GM12874 (cell line): ENCODE measurements around the gene PJA1.

ENCODE experiments used
- CTCF ChIP-seq: IDR thresholded peaks from 2 replicates; pipeline ENCODE4 v1.5.1; 2011; ENCODE audit warnings: low read depth, mild to moderate bottlenecking, control low read depth, low read length, moderate library complexity; ENCODE audit not compliant: insufficient read depth

Gene PJA1

DNA sequence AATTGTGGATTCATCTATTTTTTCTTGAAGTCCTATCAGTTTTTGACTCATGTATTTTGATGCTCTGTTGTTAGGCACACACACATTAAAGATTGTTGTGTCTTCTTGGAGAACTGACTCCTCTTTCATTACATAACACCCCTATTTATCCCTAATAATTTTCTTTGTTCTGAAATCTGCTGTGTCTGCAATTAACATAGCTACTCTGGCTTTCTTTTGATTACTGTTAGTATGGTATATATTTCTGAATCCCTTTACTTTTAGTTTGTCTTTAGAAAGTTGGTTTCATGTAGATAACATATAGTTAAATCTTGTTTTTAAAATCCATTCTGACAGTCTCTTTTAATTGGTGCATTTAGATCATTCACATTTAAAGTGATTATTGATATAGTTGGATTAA is 5.1 kb upstream of the PJA1 start:
- no peak for TF ChIP-seq CTCF

DNA sequence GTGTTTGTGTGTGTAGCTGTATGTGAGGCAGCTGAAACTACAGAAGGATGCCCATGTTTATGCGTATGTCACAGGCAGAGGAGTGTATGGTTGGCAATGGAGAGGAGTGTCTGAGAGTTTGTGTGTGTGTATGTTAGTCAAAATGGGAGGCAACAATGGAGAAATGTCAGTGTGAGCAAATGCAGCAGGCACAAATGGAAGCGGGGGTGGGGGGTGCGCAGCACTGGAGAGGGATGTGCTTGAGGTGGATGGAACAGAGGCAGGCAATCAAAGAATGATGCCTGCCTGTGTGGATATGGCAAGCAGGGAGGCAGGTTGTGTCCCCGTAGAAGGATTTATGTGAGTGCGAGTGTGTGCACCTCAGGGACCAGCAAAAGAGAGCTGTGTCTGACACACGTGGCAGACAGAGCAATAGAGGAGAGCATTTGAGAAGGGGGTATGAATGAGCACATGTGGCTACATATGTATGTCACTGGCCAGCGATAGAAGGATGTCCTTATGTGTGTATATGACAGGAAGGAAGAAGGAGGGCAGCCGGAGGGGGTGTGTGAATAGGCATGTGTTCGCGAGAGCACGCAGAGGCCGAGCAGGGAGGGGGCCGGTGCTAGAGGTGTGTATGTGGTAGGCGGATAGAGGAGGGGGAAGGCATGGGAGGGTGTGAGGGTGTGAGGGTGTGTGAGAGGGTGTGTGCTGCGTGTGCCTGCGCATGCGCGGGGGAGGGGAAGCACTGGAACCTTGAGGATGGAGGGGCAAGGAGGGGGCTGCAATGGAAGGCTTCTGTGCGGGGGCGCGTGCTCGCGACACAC is 1.1 kb downstream of the PJA1 start:
- TF ChIP-seq CTCF = no peak

DNA sequence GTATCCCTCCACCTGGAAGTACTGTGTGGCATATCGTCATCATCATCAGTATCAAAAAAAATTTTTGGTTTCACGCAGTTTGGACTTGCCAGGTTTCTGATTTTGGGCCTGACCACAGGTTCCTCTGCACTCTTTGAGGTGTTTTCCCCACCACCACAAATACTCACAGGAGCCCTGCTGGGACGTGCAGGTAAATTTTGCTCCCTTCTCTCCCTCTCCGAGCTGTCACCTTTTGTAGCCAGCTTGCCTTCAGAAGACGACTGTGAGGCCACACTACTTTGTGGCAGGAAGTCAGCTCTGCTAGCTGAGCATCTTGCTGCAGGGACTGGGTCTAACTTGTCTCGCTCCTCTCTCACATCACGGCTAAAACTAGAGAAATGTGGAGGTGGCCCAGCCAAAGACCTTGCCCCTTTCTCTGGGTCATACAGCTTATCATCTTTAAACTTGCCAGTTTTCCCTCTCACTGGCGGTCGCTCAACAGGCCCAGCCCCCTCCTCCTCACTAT is 2.8 kb downstream of the PJA1 start:
- no peak for TF ChIP-seq CTCF

GRCh38 chrX:69161786-69162349 is 3.4 kb downstream of the PJA1 start:
- TF ChIP-seq CTCF = no peak

- no peak for TF ChIP-seq CTCF
Observed at GRCh38 chrX:69161371-69161770, 3.9 kb downstream of the PJA1 start.

GRCh38 chrX:69158166-69158980 is 6.9 kb downstream of the PJA1 start:
- peak; percentile 55; the same call in 1 of the 2 replicates for TF ChIP-seq CTCF

DNA sequence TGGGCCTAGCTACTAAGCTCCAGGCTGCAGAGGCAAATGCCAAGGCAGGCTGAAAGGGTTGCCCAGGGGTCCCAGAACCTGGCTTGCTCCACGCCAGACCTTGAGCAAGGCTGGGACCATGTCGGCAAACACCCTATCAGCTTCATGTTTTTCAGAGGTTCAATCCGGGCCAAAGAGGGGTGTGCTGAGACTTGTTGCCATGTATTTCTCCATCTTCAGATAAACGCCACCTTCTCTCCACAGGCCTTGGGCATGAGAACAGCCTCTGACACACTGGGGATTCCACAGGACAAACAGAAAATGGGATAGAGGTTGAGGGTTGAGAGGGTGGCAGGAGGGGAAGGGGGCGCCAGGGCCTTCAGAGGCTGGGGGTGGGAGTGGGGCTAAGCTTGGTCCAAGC is 8.6 kb downstream of the PJA1 start:
- TF ChIP-seq CTCF = no peak
